ENCODE results near the gene MIEN1. TPM values are rescaled to one million over a fixed set of nuclear protein-coding genes. Genes with fewer than 3 reads are reported as not detected.
A peak's percentile ranks its signal among the peaks of the same experiment; 100 is the strongest.
"Not testable (repeated sequence)": the region's sequence is repeated elsewhere in the genome, so short reads cannot be mapped to it uniquely, and the experiment has no call there.

Gene MIEN1
- total and polyA plus RNA-seq, 2 of the 13 experiments (the other 11 are each of a cell fraction or from before 2014, with no cell fraction given) = 40.6 to 56.6 TPM

GRCh38 chr17:39699157-39699817 lies 31.0 kb downstream of the MIEN1 start (continued):
- 0 out of 2 replicates have a peak, but pooled peaks have one; percentile 15 for TF ChIP-seq ARID4A (CRISPR knock-in tag; IDR thresholded peaks at IDR 0.05; ENCODE audit: borderline replicate concordance)
- TF ChIP-seq REL (CRISPR knock-in tag; conservative IDR thresholded peaks at IDR 0.05) = 0 out of 2 replicates have a peak, but pooled peaks have one; percentile 2
- TF ChIP-seq PAXIP1 (CRISPR knock-in tag; conservative IDR thresholded peaks at IDR 0.05) = 0 out of 2 replicates have a peak, but pooled peaks have one; percentile 25
- 0 out of 2 replicates have a peak, but pooled peaks have one; percentile 37 for TF ChIP-seq ZFP90 (CRISPR knock-in tag; IDR thresholded peaks at IDR 0.05; ENCODE audit: borderline replicate concordance)
- TF ChIP-seq ZNF230 (CRISPR knock-in tag; IDR thresholded peaks at IDR 0.05) = 0 out of 2 replicates have a peak, but pooled peaks have one; percentile 11
- not testable (repeated sequence) for TF ChIP-seq GABPA (IDR thresholded peaks at IDR 0.05; ENCODE audit: low read depth, low read length)
- TF ChIP-seq GABPA (CRISPR knock-in tag; IDR thresholded peaks at IDR 0.05; ENCODE audit: low read depth) = peak; percentile 23; the same call in 1 of the 2 replicates
- TF ChIP-seq ZNF770 (CRISPR knock-in tag; IDR thresholded peaks at IDR 0.05) = peak; percentile 64; the same call in 1 of the 2 replicates
- peak; percentile 45; the same call in 1 of the 2 replicates for TF ChIP-seq ELF4 (CRISPR knock-in tag; IDR thresholded peaks at IDR 0.05; ENCODE audit: borderline replicate concordance)
- 0 out of 2 replicates have a peak, but pooled peaks have one; percentile 12 for TF ChIP-seq TGIF2 (CRISPR knock-in tag; IDR thresholded peaks at IDR 0.05)

All from HepG2 (cell line).